DOHH2 (cell line): ENCODE data around the gene ACAD9.

Source experiments
- CTCF ChIP-seq: fragments of 200-600 bp; sonication (generic); IDR thresholded peaks from one replicate; pipeline ENCODE4 v1.5.1; 2014; ENCODE audit warnings: antibody characterized with exemption, mild to moderate bottlenecking, low read depth, low read length; ENCODE audit not compliant: poor library complexity, severe bottlenecking
- EZH2phosphoT487 ChIP-seq: fragments of 200-600 bp; sonication (generic); IDR thresholded peaks from 2 replicates; pipeline ENCODE4 v1.6.1; 2017; ENCODE audit warnings: borderline replicate concordance, mild to moderate bottlenecking, antibody characterized with exemption, low read length, moderate library complexity, mixed read lengths

GRCh38 chr3:128882719-128883118 is 3.3 kb downstream of the ACAD9 start:
- TF ChIP-seq CTCF (no peak), EZH2phosphoT487 (no peak)
